Chondrocyte (in vitro differentiated cells): Measurements from ENCODE around the gene AAK1. TPM values are rescaled to one million over a fixed set of nuclear protein-coding genes. Genes with fewer than 3 reads are reported as not detected.

ENCODE experiments used
- DNase-seq: peaks from one replicate; pipeline ENCODE4 v3.0.0; 2021; ENCODE audit warnings: mixed read lengths, low spot score
- H3K27ac Mint-ChIP-seq: one replicate; pipeline ENCODE4 v1.8.0; 2021; ENCODE audit warnings: mild to moderate bottlenecking, moderate library complexity, mixed read lengths; ENCODE audit not compliant: unreplicated experiment
- H3K27me3 Mint-ChIP-seq: 2 replicates; pipeline ENCODE4 v1.8.0; 2021; ENCODE audit warnings: low read depth, mixed read lengths
- H3K36me3 Mint-ChIP-seq: 2 replicates; pipeline ENCODE4 v1.8.0; 2021; ENCODE audit warnings: low read depth, mixed read lengths
- H3K4me1 Mint-ChIP-seq: 2 replicates; pipeline ENCODE4 v1.8.0; 2021; ENCODE audit warnings: low read depth, mild to moderate bottlenecking, mixed read lengths
- H3K4me3 Mint-ChIP-seq: one replicate; pipeline ENCODE4 v1.8.0; 2021; ENCODE audit warnings: mild to moderate bottlenecking, moderate library complexity, mixed read lengths; ENCODE audit not compliant: unreplicated experiment
- H3K9me3 Mint-ChIP-seq: 2 replicates; pipeline ENCODE4 v1.8.0; 2021; ENCODE audit warnings: low read depth, mixed read lengths
- total RNA-seq: library from RNA; stranded (reverse); gene quantifications from 3 replicates; pipeline ENCODE4 v1.2.1, GENCODE V29; 2021
- TF ChIP-seq, protein P1 (sequence below): fragments of 200-600 bp; sonication (generic); IDR thresholded peaks from 2 replicates; pipeline ENCODE4 v1.5.0; 2021; ENCODE audit warnings: antibody characterized with exemption, mild to moderate bottlenecking, moderate library complexity

AAK1 gene
- total RNA-seq, 1 donor from 2014 or later, result 97.2 TPM

DNA sequence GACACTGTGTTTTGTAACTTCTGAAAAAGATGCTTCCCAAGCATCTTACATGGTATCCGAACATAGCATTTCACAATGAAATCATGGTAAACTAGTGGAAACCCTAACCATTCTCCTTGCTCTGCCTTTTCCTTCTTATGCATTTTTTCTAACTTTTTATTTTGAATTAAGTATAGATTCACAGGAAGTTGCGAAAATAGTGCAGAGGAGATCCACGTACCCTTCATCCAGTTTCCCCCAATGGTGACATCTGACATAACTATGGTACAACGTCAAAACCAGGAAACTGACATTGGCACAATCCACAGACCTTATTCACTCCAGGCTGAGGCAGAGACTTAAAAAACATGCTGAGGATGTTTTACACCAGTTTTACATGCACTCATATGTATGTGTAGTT lies 38.3 kb downstream of the AAK1 start:
- peaks cover 38% of the 10 kb centered on the region for H3K4me1 Mint-ChIP-seq
- no peak overlapping the region for H3K27ac Mint-ChIP-seq
- no peak overlapping the region for H3K4me3 Mint-ChIP-seq
- no peak for DNase-seq
- H3K36me3 Mint-ChIP-seq, result peaks cover 2% of the 10 kb centered on the region
- TF ChIP-seq, protein P1, sequence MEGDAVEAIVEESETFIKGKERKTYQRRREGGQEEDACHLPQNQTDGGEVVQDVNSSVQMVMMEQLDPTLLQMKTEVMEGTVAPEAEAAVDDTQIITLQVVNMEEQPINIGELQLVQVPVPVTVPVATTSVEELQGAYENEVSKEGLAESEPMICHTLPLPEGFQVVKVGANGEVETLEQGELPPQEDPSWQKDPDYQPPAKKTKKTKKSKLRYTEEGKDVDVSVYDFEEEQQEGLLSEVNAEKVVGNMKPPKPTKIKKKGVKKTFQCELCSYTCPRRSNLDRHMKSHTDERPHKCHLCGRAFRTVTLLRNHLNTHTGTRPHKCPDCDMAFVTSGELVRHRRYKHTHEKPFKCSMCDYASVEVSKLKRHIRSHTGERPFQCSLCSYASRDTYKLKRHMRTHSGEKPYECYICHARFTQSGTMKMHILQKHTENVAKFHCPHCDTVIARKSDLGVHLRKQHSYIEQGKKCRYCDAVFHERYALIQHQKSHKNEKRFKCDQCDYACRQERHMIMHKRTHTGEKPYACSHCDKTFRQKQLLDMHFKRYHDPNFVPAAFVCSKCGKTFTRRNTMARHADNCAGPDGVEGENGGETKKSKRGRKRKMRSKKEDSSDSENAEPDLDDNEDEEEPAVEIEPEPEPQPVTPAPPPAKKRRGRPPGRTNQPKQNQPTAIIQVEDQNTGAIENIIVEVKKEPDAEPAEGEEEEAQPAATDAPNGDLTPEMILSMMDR, result no peak
- no peaks in the 10 kb centered on the region for H3K27me3 Mint-ChIP-seq
- H3K9me3 Mint-ChIP-seq, result peaks cover 10% of the 10 kb centered on the region

- no peaks in the 10 kb centered on the region for H3K27me3 Mint-ChIP-seq
- no peak overlapping the region for H3K27ac Mint-ChIP-seq
- TF ChIP-seq, protein P1, result no peak
- H3K4me1 Mint-ChIP-seq, result peaks cover 42% of the 10 kb centered on the region
- no peak for DNase-seq
- no peaks in the 10 kb centered on the region for H3K36me3 Mint-ChIP-seq
- H3K4me3 Mint-ChIP-seq, result no peak overlapping the region
- H3K9me3 Mint-ChIP-seq, result peaks cover 8% of the 10 kb centered on the region
These were observed 38.7 kb downstream of the AAK1 start for GRCh38 chr2:69604836-69605235.

DNA sequence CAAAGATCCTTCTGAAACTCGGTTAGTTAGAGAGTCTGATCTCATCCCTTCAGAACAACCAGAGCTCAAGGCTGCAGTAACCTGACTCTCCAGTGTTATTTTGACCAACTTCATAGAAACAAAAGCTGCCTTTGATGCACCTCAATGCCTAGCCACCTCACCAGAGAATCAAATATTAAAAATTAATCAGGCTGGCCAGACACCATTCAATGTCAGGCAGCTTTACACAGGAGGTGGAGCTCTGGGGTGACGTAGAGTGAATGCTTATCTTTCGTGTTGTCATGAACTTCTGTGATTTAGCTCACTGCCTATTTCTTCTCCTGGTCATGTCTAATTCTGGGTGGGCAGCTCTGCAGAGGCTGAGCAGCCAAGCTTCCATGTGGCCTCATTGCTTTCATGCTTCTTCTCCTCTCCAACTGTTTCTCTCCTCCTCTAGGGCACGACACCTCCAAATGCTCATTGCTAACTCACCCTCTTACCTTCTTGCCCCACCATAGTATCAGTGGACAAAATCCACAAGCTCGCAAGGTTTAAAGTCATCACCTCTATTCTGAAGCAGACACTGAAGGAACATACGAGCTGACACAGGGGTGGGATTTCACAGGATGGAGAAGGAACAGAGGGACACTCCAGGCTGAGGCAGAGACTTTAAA lies 39.4 kb downstream of the AAK1 start:
- Mint-ChIP-seq H3K4me1 (peaks cover 42% of the 10 kb centered on the region), H3K9me3 (peaks cover 8% of the 10 kb centered on the region), H3K27ac (peak overlapping the region; percentile 57), H3K36me3 (peaks cover 2% of the 10 kb centered on the region), H3K27me3 (no peaks in the 10 kb centered on the region), H3K4me3 (no peak overlapping the region)
- DNase-seq, result no peak
- TF ChIP-seq, protein P1, result no peak

GRCh38 chr2:69603146-69603743 lies 40.3 kb downstream of the AAK1 start:
- Mint-ChIP-seq H3K36me3 (peaks cover 2% of the 10 kb centered on the region), H3K27me3 (no peaks in the 10 kb centered on the region), H3K4me1 (peaks cover 39% of the 10 kb centered on the region), H3K9me3 (peaks cover 8% of the 10 kb centered on the region), H3K27ac (peak overlapping the region; percentile 42), H3K4me3 (no peak overlapping the region)
- TF ChIP-seq, protein P1, result no peak
- DNase-seq, result no peak

DNA sequence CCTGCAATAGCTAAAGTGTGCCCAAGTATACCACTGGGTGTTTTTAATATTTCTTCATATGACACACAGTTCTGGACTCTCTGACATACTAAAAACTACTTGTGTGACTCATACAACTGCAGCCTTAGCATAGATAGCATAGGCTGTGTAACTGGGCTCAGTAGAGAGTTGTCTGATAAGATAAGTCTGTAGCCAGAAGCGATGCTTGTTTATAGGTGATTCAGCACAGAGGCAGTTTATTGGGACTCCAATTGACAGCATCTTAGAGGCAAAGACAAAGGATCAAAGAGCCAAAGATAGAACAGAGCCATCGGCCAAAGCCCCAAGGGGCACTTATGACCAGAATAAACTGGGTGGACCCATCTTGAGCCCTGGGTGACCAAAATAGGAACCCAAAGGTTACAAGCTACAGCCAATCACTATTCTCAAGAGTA lies 42.3 kb downstream of the AAK1 start:
- no peak overlapping the region for H3K4me3 Mint-ChIP-seq
- DNase-seq, result no peak
- peaks cover 8% of the 10 kb centered on the region for H3K9me3 Mint-ChIP-seq

More for the DNA sequence above, 42.3 kb downstream of the AAK1 start:
- H3K36me3 Mint-ChIP-seq, result peaks cover 2% of the 10 kb centered on the region
- TF ChIP-seq, protein P1, result no peak
- H3K4me1 Mint-ChIP-seq, result peaks cover 39% of the 10 kb centered on the region
- H3K27ac Mint-ChIP-seq, result peak overlapping the region; percentile 67
- H3K27me3 Mint-ChIP-seq, result no peaks in the 10 kb centered on the region
